A549 (cell line): ENCODE data around the gene MRPS30.
A peak's percentile ranks its signal among the peaks of the same experiment; 100 is the strongest.

ENCODE experiments used
- CEBPB ChIP-seq, 2 experiments: fragments of >200 bp in 1 of 2; sonication (Bioruptor Twin) in 1 of 2; formaldehyde crosslinking in 1 of 2; IDR thresholded peaks; 2 replicates each; pipeline ENCODE4 v1.6.1; 2012 to 2016
- CHD2 ChIP-seq: fragments of 150-350 bp; IDR thresholded peaks from 2 replicates; pipeline ENCODE4 v1.6.1; 2014; ENCODE audit warnings: low read length; ENCODE audit not compliant: partially characterized antibody
- EP300 ChIP-seq, 2 experiments: fragments of >200 bp; sonication (Bioruptor Twin); formaldehyde crosslinking; IDR thresholded peaks; 2 replicates in 1 of 2; 3 replicates in 1 of 2; pipeline ENCODE4 v1.6.1; 2016 to 2017
- HDAC2 ChIP-seq: fragments of 200-600 bp; sonication (generic); IDR thresholded peaks from 2 replicates; pipeline ENCODE4 v1.6.1; 2016
- MAFK ChIP-seq: fragments of 450-650 bp; IDR thresholded peaks from 2 replicates; pipeline ENCODE4 v1.6.1; 2014; ENCODE audit not compliant: partially characterized antibody
- POLR2A ChIP-seq: IDR thresholded peaks from 2 replicates; pipeline ENCODE4 v1.6.1; 2012; ENCODE audit warnings: mild to moderate bottlenecking, low read length
- RAD21 ChIP-seq, 2 experiments: fragments of >200 bp in 1 of 2; sonication (Bioruptor Twin) in 1 of 2; formaldehyde crosslinking in 1 of 2; IDR thresholded peaks in 1 of 2; conservative IDR thresholded peaks in 1 of 2; 2 replicates in 1 of 2; 3 replicates in 1 of 2; pipeline ENCODE4 v1.6.1; 2012 to 2018; ENCODE audit warnings: inconsistent platforms in 1 of 2
- REST ChIP-seq: fragments of 200-600 bp; sonication (generic); IDR thresholded peaks from 2 replicates; pipeline ENCODE4 v1.6.1; 2016; ENCODE audit warnings: antibody characterized with exemption, mild to moderate bottlenecking, moderate library complexity
- RFX5 ChIP-seq: fragments of 450-650 bp; IDR thresholded peaks from 2 replicates; pipeline ENCODE4 v1.7.1; 2014; ENCODE audit warnings: antibody characterized with exemption, mild to moderate bottlenecking, moderate library complexity
- TP53 ChIP-seq: fragments of 250-450 bp; sonication (Bioruptor Pico); IDR thresholded peaks from 2 replicates; pipeline ENCODE4 v1.5.0; 2021; ENCODE audit warnings: mild to moderate bottlenecking, moderate library complexity
- TF ChIP-seq, protein P1 (sequence below): fragments of >200 bp; sonication (Bioruptor Twin); formaldehyde crosslinking; IDR thresholded peaks from 3 replicates; pipeline ENCODE4 v1.5.1; 2016
- TF ChIP-seq, protein P2 (sequence below): IDR thresholded peaks from 2 replicates; pipeline ENCODE4 v1.6.1; 2012

- TF ChIP-seq MAFK, result no peak
- TF ChIP-seq POLR2A, result no peak
- TF ChIP-seq, protein P1, sequence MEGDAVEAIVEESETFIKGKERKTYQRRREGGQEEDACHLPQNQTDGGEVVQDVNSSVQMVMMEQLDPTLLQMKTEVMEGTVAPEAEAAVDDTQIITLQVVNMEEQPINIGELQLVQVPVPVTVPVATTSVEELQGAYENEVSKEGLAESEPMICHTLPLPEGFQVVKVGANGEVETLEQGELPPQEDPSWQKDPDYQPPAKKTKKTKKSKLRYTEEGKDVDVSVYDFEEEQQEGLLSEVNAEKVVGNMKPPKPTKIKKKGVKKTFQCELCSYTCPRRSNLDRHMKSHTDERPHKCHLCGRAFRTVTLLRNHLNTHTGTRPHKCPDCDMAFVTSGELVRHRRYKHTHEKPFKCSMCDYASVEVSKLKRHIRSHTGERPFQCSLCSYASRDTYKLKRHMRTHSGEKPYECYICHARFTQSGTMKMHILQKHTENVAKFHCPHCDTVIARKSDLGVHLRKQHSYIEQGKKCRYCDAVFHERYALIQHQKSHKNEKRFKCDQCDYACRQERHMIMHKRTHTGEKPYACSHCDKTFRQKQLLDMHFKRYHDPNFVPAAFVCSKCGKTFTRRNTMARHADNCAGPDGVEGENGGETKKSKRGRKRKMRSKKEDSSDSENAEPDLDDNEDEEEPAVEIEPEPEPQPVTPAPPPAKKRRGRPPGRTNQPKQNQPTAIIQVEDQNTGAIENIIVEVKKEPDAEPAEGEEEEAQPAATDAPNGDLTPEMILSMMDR, result peak; percentile 54
- no peak for TF ChIP-seq RFX5
- TF ChIP-seq, protein P2, sequence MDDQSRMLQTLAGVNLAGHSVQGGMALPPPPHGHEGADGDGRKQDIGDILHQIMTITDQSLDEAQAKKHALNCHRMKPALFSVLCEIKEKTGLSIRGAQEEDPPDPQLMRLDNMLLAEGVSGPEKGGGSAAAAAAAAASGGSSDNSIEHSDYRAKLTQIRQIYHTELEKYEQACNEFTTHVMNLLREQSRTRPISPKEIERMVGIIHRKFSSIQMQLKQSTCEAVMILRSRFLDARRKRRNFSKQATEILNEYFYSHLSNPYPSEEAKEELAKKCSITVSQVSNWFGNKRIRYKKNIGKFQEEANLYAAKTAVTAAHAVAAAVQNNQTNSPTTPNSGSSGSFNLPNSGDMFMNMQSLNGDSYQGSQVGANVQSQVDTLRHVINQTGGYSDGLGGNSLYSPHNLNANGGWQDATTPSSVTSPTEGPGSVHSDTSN, result no peak
- no peak for TF ChIP-seq CHD2
- no peak for TF ChIP-seq REST
- no peak for TF ChIP-seq EP300 (IDR thresholded peaks at IDR 0.05)
- no peak for TF ChIP-seq TP53
- no peak for TF ChIP-seq CEBPB (IDR thresholded peaks at IDR 0.05)
- peak; percentile 52 to 64 for TF ChIP-seq RAD21 (conservative IDR thresholded peaks at IDR 0.05 in 1 of 2, IDR thresholded peaks at IDR 0.05 in 1 of 2)
- TF ChIP-seq HDAC2, result no peak
Measured at GRCh38 chr5:44862808-44863207, 54.1 kb downstream of the MRPS30 start.
